Measurements from ENCODE around the gene LTBP3. TPM values are rescaled to one million over a fixed set of nuclear protein-coding genes. Genes with fewer than 3 reads are reported as not detected.
A peak's percentile ranks its signal among the peaks of the same experiment; 100 is the strongest.

LTBP3 gene
- total RNA-seq, 1 experiment from 2014 or later, result 248 TPM

DNA sequence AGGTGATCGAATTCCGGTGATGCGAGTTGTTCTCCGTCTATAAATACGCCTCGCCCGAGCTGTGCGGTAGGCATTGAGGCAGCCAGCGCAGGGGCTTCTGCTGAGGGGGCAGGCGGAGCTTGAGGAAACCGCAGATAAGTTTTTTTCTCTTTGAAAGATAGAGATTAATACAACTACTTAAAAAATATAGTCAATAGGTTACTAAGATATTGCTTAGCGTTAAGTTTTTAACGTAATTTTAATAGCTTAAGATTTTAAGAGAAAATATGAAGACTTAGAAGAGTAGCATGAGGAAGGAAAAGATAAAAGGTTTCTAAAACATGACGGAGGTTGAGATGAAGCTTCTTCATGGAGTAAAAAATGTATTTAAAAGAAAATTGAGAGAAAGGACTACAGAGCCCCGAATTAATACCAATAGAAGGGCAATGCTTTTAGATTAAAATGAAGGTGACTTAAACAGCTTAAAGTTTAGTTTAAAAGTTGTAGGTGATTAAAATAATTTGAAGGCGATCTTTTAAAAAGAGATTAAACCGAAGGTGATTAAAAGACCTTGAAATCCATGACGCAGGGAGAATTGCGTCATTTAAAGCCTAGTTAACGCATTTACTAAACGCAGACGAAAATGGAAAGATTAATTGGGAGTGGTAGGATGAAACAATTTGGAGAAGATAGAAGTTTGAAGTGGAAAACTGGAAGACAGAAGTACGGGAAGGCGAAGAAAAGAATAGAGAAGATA lies 59.0 kb downstream of the LTBP3 start, which contains the start of gene MALAT1 (continued):
- TF ChIP-seq EGR1 (IDR thresholded peaks at IDR 0.05; ENCODE audit: low read depth) (no peak), YY1 (IDR thresholded peaks at IDR 0.05; ENCODE audit: extremely low read depth, insufficient replicate concordance, low read depth, low read length) (peak; percentile 88)

DNA sequence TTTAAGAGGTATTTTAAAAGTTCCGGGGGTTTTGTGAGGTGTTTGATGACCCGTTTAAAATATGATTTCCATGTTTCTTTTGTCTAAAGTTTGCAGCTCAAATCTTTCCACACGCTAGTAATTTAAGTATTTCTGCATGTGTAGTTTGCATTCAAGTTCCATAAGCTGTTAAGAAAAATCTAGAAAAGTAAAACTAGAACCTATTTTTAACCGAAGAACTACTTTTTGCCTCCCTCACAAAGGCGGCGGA lies 59.5 kb downstream of the LTBP3 start:
- Histone ChIP-seq H3K4me3 (replicated peaks in 1 of 2; ENCODE audit: low read depth in 1 of 2, low read length in 2 of 2) (peak overlapping the region; percentile 57 to 79), H3K9ac (ENCODE audit: low read length) (peak overlapping the region; percentile 93), H3K27me3 (ENCODE audit: insufficient read depth, low read length) (no peaks in the 10 kb centered on the region), H2AFZ (ENCODE audit: low read depth, low read length, poor library complexity, severe bottlenecking) (no peak overlapping the region), H3K4me2 (ENCODE audit: low read length) (peak overlapping the region; percentile 85), H3K36me3 (ENCODE audit: control insufficient read depth in 1 of 2, insufficient read depth in 2 of 2, low read length in 2 of 2) (peaks cover 26 to 42% of the 10 kb centered on the region in 2 experiments), H3K27ac (ENCODE audit: low read depth, low read length) (peak overlapping the region; percentile 98), H3K79me2 (ENCODE audit: insufficient read depth, low read length) (peaks cover 73% of the 10 kb centered on the region), H3K9me3 (ENCODE audit: control insufficient read depth in 1 of 2, insufficient read depth in 1 of 2, low read depth in 1 of 2, low read length in 2 of 2) (no peaks in the 10 kb centered on the region), H4K20me1 (ENCODE audit: insufficient read depth) (peaks cover 46% of the 10 kb centered on the region), H3K4me1 (ENCODE audit: control insufficient read depth in 1 of 2, insufficient read depth in 2 of 2, low read length in 2 of 2) (peaks cover 48 to 86% of the 10 kb centered on the region in 2 experiments), H3K9me2 (ENCODE audit: insufficient read depth) (no peaks in the 10 kb centered on the region)
- ATAC-seq (no peak), DNase-seq (ENCODE audit: low read depth, low spot score) (no peak)
- intact Hi-C loops (cut with micrococcal nuclease), result loop anchor here (2.0 kb wide), 1 partner anchor 80 kb away; no protein-coding TSS in a partner anchor
- ChIA-PET POLR2A (interaction anchor here (0.6 to 26.7 kb wide), 31 partner anchors 9 to 720 kb away, joined by 3 to 1499 read pairs (median 5); partner anchors contain the start of genes CDC42EP2, DPF2, FAM89B and NEAT1), RAD21 (ENCODE audit: low non-redundant PET in 1 of 2, low total read pairs in 2 of 2, uncharacterized antibody in 2 of 2, unreplicated experiment in 2 of 2) (interaction anchor here (0.9 to 5.1 kb wide), 4 partner anchors 20 to 79 kb away, joined by 3 to 27 read pairs (median 9); no protein-coding TSS in a partner anchor), CTCF (interaction anchor here (2.3 kb wide), 1 partner anchor 30 kb away, joined by 7 read pairs; no protein-coding TSS in a partner anchor)
- BruUV-seq (replicated peaks), result no TSS peak
- TF ChIP-seq ELF1 (IDR thresholded peaks at IDR 0.05; ENCODE audit: borderline replicate concordance, low read depth), result no peak
- TF ChIP-seq CBX3 (IDR thresholded peaks at IDR 0.05; ENCODE audit: low read depth), result no peak
- TF ChIP-seq TCF7L2 (IDR thresholded peaks at IDR 0.05; ENCODE audit: borderline replicate concordance, extremely low read depth, insufficient read depth, insufficient read length), result no peak
- TF ChIP-seq, protein P1, sequence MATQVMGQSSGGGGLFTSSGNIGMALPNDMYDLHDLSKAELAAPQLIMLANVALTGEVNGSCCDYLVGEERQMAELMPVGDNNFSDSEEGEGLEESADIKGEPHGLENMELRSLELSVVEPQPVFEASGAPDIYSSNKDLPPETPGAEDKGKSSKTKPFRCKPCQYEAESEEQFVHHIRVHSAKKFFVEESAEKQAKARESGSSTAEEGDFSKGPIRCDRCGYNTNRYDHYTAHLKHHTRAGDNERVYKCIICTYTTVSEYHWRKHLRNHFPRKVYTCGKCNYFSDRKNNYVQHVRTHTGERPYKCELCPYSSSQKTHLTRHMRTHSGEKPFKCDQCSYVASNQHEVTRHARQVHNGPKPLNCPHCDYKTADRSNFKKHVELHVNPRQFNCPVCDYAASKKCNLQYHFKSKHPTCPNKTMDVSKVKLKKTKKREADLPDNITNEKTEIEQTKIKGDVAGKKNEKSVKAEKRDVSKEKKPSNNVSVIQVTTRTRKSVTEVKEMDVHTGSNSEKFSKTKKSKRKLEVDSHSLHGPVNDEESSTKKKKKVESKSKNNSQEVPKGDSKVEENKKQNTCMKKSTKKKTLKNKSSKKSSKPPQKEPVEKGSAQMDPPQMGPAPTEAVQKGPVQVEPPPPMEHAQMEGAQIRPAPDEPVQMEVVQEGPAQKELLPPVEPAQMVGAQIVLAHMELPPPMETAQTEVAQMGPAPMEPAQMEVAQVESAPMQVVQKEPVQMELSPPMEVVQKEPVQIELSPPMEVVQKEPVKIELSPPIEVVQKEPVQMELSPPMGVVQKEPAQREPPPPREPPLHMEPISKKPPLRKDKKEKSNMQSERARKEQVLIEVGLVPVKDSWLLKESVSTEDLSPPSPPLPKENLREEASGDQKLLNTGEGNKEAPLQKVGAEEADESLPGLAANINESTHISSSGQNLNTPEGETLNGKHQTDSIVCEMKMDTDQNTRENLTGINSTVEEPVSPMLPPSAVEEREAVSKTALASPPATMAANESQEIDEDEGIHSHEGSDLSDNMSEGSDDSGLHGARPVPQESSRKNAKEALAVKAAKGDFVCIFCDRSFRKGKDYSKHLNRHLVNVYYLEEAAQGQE (IDR thresholded peaks at IDR 0.05; ENCODE audit: low read depth), result no peak
- no peak for TF ChIP-seq JUND (IDR thresholded peaks at IDR 0.05)
- no peak for TF ChIP-seq SIN3A (IDR thresholded peaks at IDR 0.05; ENCODE audit: low read depth)
- no peak for TF ChIP-seq EGR1 (IDR thresholded peaks at IDR 0.05; ENCODE audit: low read depth)
- TF ChIP-seq RAD21 (IDR thresholded peaks at IDR 0.05; ENCODE audit: low read depth), result no peak
- TF ChIP-seq SP1 (IDR thresholded peaks at IDR 0.05; ENCODE audit: low read depth), result no peak
- TF ChIP-seq POLR2A (IDR thresholded peaks at IDR 0.05; ENCODE audit: borderline replicate concordance, extremely low read depth, insufficient read depth, insufficient read length), result no peak
- no peak for TF ChIP-seq FOSL1 (IDR thresholded peaks at IDR 0.05; ENCODE audit: low read depth)
- TF ChIP-seq ZNF274 (IDR thresholded peaks at IDR 0.05; ENCODE audit: low read depth, low read length), result no peak

Measured in HCT116 (cell line).